Vagina (tissue), 2 donors: ENCODE results near the gene ANKRD34B.

ENCODE experiments used
- CTCF ChIP-seq, 3 experiments: fragments of 450-650 bp in 2 of 3; fragments of 200-600 bp in 1 of 3; sonication (generic) in 1 of 3; IDR thresholded peaks; one replicate each; pipeline ENCODE4 v1.5.1; 2017 to 2019; ENCODE audit warnings: antibody characterized with exemption in 3 of 3, mild to moderate bottlenecking in 2 of 3, moderate library complexity in 2 of 3
- POLR2A ChIP-seq, 2 donors: fragments of 450-650 bp; IDR thresholded peaks; one replicate each; pipeline ENCODE4 v1.6.1; 2017; ENCODE audit warnings: antibody characterized with exemption in 2 of 2, mild to moderate bottlenecking in 2 of 2, moderate library complexity in 2 of 2
- POLR2AphosphoS5 ChIP-seq, 2 donors: sonication (generic); formaldehyde crosslinking; IDR thresholded peaks; one replicate each; pipeline ENCODE4 v1.9.0; 2017; ENCODE audit warnings: antibody characterized with exemption in 2 of 2, mild to moderate bottlenecking in 2 of 2, low read depth in 1 of 2; ENCODE audit not compliant: insufficient read depth in 1 of 2

- TF ChIP-seq POLR2A (IDR thresholded peaks at IDR 0.05), result no peak
- TF ChIP-seq CTCF (IDR thresholded peaks at IDR 0.05), result no peak
- TF ChIP-seq POLR2AphosphoS5 (IDR thresholded peaks at IDR 0.05; ENCODE audit: insufficient read depth in 1 of 2, low read depth in 1 of 2), result no peak
These were observed 3.0 kb upstream of the ANKRD34B start for GRCh38 chr5:80573062-80573461.
